CD4-positive, alpha-beta T cell treated with Interleukin-15 for 4 hours (primary cell): ENCODE data around the gene COL8A1.
"Not testable (repeated sequence)": the region's sequence is repeated elsewhere in the genome, so short reads cannot be mapped to it uniquely, and the experiment has no call there.

Experiments used
- DNase-seq: peaks from one replicate; pipeline ENCODE4 v3.0.0-alpha.2; 2020; ENCODE audit warnings: low spot score

COL8A1 gene

GRCh38 chr3:99805160-99805559 lies 166.8 kb downstream of the COL8A1 start:
- no peak for DNase-seq

- DNase-seq, result peak; percentile 56
Observed at GRCh38 chr3:99808163-99808794, 169.9 kb downstream of the COL8A1 start.

GRCh38 chr3:99809565-99809964 lies 171.2 kb downstream of the COL8A1 start:
- DNase-seq, result no peak

DNA sequence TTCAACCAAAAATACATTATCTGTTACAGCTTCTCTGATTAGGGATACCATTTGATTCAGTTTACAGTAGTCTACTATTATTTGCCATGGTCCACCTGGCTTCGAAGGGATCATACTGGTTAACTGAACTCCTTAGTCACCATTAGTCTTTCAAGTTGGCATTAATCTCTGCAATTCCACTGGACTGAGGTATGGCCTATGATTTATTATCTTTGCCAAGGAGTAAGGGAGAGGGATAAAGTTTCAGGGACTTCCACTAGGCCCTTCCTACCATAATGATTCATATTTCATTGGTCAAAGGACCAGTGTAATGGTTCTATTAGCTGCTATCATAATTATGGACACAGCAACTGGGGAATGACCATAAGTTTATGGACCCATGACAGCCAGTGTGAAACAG lies 172.0 kb downstream of the COL8A1 start:
- no peak for DNase-seq

GRCh38 chr3:99817047-99817436 lies 178.6 kb downstream of the COL8A1 start:
- DNase-seq, result no peak

DNA sequence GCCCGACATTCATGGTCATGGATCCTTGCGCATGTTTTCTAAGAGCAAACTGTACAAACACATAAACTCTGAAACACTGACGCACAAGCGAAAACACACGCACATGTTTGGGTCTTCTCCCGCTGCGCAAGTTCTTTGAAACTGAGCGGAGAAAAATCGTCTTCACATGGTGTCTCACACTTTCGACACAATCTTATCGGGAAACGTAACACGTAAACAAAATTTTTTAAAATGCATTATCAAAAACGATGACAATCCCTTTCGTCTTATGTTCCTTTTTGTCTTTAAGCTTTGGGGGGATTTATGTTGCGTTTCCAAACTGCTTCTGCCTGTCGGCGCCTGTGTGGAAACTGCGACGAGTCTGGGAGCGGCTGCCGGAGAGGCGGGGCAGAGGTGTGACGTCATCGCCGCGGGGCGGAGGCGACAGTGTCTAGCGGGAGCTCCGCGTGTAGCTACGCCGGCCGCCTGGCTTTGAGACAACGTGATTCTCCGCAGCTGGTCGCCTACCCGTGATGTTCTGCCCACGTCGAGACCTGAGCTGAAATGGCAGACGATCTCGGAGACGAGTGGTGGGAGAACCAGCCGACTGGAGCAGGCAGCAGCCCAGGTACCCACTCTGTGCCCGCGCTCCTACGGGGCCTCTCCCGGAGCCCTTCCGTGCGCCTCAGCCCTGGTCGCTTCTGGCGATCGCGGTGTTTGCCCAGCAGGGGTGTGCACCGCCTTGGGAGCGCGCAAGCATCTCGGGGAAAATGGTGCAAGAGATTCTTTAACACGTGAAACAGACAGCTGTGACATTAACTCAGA lies 179.2 kb downstream of the COL8A1 start, which contains the start of gene CMSS1:
Gene CMSS1, plus strand, starts transcription at position 426 of the 804 bp plus-strand sequence.
- peak; percentile 94 for DNase-seq

DNA sequence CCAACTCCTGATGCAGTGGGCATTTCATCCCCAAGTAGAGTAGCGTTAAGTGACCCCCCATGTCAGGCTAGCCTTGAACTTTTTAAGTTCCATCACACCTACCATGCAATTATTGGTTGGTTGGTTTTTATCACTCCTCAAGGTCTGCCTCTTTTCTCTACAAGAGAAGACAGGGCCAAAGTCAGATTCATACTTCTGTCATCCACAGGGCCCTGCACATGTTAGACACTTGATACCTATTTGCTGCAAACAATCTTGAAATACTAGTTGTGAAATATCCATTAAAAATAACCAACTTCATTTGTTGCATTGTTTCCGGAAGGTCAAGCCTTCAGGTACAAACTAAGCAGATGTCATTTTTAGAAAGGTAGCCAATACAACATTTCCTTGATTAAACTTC lies 180.4 kb downstream of the COL8A1 start:
- DNase-seq, result no peak

- no peak for DNase-seq
Observed at GRCh38 chr3:99823723-99824711, 185.6 kb downstream of the COL8A1 start.

GRCh38 chr3:99825004-99825640 lies 186.7 kb downstream of the COL8A1 start:
- DNase-seq, result no peak

DNA sequence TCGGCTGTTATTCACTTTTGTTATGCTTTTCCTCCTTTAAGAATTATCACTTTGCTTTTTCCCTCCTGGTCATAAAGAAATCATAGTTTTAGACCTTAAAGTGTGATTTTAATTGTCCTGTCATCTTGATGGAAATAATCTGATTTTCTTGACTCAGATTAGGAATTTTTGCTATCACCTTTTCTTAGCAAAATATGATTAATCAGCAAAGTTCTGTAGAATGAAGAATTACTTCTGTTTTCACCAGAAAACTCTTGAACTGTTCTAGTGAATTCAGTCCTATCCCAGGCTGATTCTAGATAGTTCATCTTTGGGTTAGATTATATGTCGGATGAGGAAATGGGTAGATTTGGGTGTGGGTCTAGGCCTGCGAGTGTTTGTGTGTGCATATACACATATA lies 191.4 kb downstream of the COL8A1 start:
- no peak for DNase-seq

- no peak for DNase-seq
Observed at GRCh38 chr3:99833617-99834205, 195.3 kb downstream of the COL8A1 start.

GRCh38 chr3:99834211-99834957 lies 196.0 kb downstream of the COL8A1 start:
- no peak for DNase-seq

DNA sequence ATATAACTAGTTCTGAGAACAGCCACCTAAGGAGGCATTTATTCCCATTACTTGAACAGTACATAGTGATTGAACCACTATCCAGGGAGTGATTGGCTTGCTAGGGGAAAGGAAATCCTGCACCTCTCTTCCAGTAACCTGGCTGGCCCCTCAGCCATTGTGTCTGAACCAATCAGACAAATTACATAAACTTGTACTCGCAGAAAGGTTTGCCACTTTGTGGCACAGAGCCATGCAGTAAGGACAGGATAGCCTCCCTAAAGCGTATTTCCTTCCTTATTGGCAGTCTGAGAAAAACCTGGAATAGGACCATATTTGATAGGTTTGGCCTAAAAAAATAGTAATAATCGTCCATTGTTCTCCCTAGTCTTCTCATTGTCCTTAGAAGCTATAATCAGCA lies 198.3 kb downstream of the COL8A1 start:
- DNase-seq, result no peak

DNA sequence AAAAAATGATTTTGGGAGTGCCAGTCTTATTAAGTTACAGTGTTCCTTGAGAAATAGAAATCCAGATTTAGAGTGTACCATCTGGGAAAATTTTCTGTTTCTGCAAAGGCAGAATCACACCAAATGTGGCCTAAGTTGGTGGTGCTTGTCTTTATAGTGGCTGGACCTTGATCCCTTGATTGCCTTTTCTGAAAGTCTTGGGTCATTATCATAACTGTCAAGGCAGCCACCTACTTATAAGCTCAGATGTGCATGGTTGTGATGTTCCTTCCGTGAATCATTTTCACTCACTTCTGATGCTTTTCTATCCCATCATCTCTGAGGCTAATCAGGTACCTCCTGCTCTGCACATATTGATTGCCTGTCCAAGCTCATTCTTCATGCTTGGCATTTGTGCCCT lies 199.3 kb downstream of the COL8A1 start:
- no peak for DNase-seq

GRCh38 chr3:99838755-99839154 lies 200.4 kb downstream of the COL8A1 start:
- DNase-seq, result no peak

GRCh38 chr3:99839613-99840012 lies 201.2 kb downstream of the COL8A1 start:
- DNase-seq, result no peak

DNA sequence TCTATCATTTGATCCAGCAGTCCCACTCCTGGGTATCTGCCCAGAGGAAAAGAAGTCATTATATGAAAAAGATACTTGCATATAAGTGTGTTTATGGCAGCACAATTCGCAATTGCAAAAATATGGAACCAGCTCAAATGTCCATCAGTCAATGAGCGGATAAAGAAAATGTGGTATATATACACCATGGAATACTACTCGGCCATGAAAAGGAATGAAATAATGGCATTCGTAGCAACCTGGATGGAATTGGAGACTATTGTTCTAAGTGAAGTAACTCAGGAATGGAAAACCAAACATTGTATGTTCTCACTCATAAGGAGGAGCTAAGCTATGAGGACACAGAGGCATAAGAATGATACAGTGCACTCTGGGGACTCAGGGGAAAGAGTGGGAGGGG lies 203.6 kb downstream of the COL8A1 start:
- DNase-seq, result not testable (repeated sequence)

GRCh38 chr3:99842826-99843589 lies 204.6 kb downstream of the COL8A1 start:
- peak; percentile 10 for DNase-seq

GRCh38 chr3:99843590-99844258 lies 205.3 kb downstream of the COL8A1 start:
- DNase-seq, result no peak
